GM18526 (cell line): ENCODE data around the gene DMXL1.
A peak's percentile ranks its signal among the peaks of the same experiment; 100 is the strongest.

Experiments used
- POLR2A ChIP-seq: IDR thresholded peaks from 3 replicates; pipeline ENCODE4 v1.6.1; 2011; ENCODE audit not compliant: insufficient read length; ENCODE audit errors: extremely low read depth

Gene DMXL1, protein sequence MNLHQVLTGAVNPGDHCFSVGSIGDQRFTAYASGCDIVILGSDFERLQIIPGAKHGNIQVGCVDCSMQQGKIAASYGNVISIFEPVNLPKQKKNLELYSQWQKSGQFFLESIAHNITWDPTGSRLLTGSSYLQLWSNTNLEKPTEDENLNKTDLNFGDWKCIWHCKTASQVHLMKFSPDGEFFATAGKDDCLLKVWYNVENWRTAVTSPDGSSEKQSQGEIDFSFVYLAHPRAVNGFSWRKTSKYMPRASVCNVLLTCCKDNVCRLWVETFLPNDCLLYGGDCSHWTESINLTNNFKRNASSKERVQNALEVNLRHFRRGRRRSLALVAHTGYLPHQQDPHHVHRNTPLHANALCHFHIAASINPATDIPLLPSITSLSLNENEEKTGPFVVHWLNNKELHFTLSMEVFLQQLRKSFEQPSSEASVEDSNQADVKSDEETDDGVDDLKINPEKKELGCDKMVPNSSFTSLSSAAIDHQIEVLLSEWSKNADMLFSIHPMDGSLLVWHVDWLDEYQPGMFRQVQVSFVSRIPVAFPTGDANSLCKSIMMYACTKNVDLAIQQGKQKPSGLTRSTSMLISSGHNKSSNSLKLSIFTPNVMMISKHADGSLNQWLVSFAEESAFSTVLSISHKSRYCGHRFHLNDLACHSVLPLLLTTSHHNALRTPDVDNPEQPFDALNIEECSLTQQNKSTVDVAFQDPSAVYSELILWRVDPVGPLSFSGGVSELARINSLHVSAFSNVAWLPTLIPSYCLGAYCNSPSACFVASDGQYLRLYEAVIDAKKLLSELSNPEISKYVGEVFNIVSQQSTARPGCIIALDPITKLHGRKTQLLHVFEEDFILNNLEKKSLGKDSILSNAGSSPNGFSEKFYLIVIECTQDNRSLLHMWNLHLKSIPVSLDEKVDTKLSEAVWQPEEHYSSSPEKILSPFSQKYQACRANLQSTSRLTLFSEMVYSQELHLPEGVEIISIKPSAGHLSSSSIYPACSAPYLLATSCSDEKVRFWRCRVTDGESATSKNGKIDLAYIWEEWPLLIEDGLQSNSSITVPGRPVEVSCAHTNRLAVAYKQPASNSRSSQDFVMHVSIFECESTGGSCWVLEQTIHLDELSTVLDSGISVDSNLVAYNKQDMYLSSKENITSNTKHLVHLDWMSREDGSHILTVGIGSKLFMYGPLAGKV (N-terminal part only)

DNA sequence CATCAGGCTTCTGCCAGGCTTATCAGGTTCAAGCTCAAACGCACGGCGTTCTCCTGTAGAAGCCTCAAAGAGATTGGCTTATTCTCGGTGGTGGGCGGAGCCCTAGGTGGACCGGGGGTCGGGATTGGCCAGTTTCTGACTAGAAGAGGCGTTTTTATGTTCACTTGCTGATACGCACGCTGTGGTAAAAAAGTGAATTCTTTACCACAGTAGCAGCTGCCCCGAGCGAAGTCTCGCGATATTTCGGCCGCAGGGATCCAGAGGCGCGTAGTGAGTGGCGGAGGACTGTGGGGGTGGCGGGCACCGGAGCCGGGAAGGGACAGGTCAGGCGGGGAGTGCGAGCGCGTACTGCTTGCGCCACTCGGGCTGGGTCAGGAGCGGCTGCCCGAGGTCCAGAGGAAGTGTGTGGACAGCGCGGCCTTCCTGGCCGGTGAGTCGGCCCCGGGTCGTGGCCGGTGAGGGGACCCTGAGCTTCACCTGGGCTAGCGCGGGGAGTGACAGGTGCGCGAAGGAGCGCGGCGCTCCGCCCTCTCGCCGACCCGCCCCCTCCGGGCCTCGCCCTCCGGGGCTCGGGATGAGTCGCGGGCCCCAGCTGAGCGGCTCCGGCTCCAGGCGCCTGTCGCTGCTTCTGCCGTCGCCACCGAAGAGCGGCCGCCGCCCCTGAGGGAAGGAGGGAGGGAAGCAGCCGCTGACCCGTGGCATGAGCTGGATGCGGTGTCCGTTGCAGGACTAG is at the start of gene DMXL1:
Gene DMXL1 (plus strand): TSS at position 260 of the 733 bp plus-strand sequence. CDS start 483 bp downstream, outside the sequence.
- TF ChIP-seq POLR2A: peak; percentile 63

DNA sequence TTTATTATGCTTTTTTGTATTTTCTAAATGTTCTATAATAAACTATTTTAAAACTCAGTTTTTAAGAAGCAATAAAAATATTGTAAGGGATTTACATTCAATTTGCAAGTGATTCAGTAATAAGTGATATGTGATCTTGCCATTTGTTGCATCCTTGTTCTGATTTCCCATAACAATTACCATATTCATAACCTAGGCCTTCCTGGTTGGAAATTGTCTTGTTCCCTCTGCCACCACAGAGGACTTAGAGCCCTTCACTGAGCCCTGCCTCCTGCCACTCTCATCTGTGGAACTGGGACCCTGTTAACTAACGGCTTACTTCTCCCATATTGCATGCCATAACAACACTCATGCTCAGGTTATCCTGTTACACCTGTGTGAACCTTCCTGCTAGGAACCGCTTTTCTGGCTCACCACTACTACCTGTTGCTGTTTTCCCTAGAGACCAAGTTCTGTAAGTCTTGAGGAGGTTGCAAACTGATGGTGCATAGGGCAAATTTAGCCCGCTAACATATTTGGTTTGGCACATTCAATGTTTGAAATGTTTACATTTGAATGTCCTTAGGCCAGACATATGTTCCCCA is 49.6 kb upstream of the DMXL1 start:
- TF ChIP-seq POLR2A: no peak

DNA sequence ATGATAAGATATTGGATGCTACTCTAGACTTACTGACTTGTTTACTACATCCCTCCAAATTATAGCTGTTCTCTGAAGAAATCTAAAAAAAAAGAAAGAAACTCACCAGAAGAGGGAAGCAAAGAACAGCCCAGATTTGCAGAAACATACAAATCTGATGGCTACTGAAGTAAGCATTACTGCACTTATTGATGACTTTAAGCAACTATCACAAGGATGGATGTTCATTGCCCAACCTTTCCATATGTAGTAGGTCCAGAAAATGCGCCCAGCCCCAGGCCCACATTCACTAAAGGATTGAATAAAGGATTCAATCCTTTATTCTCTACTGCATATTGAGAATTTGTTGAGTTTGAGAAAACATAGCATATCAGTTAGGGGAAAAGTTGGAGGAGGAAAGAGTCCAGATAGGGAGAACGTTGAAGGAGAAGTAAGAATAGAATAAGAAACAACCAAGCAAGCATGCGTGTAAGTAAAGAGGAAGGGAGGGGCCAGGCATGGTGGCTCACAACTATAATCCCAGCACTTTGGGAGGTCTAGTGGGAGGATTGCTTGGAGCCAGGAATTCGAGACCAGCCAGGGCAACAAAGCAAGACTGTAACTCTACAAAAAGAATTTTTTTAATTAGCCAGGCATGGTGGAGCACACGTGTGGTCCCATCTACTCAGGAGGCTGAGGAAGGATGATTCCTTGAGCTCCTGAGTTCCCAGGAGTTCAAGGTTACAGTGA is 48.7 kb upstream of the DMXL1 start:
- no peak for TF ChIP-seq POLR2A

DNA sequence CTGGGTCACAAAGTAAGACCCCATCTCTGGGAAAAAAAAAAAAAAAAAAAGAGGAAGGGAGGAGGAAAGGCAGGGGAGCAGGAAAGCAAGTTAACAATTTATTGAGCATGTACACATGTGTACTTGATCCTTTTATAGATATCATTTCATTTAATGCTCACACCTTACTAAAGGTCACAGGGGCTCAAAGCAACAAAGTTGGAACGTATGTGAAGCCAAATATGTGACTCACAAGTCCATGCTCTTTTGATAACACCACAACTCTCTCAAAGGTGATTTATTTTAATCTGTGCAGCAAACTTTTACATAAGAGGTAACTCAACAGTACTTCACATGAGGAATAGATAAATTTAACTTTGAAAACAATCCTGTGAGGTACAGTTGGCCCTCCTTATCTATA is 48.1 kb upstream of the DMXL1 start:
- TF ChIP-seq POLR2A: no peak

DNA sequence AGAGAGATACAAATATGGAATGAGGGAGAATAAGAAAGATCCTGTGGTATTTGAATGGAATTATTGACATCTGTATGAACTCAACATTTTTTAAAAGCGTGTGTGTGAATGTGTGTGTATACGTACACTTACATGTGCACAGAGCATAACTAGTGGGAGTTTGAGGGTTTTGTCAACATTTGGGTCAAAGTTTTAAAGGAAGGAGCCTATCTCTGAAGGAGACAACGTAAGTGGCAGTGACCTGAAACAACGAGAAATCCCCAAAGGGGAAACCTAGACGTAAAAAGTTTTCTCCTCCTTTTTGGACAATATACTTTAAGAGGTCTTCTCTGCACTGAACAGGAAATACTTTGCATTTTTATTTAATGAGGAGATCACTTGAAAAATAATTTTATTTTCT is 42.3 kb upstream of the DMXL1 start:
- no peak for TF ChIP-seq POLR2A

DNA sequence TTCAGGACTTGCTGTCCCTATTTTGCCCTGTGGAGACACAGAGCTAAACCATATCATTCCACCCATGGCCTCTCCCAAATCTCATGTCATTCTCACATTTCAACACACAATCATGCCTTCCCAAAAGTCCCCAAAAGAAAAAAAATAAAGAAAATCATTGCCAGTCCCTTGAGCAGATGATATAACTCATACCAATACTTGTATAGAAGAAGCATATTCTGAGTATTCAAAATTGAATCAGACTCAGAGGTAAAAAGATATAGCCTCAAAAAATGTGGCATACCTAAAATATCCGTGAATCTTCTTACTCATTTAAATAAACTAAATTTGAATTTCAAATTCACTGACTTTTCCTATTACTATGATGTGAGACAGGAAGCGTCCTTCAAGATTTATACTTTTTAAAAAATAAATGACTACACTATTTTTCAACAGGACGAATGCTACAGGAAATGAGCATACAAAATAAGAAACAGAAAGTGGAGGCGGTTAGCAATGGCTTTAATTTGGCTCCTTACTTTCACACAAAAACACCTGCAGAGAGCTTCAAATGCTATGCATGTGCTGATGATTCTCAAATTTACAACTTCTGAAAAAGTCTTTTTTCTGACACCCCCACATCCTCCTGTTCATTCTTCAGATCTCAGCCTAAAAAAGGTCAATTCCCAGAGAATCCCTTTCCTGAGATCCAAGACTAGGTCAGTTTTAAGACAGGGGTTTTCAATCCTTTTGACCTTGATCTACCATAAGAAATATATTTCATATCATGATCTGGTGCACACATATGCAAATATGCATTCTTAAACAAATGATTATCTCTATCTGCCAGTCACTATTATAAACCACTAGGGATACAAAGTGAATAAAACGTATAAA is 39.6 kb upstream of the DMXL1 start:
- no peak for TF ChIP-seq POLR2A

DNA sequence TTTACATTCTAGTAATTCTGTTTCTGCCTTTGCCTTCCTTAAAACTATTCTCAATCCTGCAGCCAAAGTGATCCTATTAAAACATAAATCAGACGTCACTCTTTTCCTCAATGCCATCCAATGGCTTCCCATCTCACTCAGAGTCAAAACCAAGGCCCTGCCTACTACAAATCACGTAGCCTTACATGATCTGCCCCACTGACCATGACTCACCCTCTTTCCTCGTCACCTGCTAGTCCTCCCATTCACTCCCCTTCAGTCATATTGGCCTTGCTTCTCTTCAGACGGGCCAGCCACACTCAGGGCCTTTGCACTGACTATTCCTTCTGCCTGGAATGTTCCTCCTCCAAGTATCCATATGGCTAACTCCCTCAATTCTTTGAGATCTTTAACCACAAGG is 39.0 kb upstream of the DMXL1 start:
- TF ChIP-seq POLR2A: peak; percentile 19

DNA sequence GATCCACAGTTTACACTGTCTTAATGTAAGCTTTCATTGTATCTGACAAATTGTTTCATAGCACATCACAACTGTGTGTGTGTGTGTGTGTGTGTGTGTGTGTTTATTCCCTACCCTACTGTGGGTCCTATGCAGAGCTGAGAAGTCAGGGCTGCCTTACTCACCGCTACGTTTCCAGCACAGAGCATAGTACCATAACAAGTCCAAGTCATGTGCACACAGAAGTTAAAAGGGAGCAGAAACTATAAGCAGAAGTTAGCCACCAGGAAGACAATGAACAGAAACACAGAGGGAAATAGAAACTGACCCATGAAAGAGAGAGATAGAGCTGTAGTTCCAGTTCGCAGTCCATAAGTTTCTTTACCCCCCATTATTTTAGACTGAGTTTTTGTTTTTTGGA is 38.2 kb upstream of the DMXL1 start:
- no peak for TF ChIP-seq POLR2A

DNA sequence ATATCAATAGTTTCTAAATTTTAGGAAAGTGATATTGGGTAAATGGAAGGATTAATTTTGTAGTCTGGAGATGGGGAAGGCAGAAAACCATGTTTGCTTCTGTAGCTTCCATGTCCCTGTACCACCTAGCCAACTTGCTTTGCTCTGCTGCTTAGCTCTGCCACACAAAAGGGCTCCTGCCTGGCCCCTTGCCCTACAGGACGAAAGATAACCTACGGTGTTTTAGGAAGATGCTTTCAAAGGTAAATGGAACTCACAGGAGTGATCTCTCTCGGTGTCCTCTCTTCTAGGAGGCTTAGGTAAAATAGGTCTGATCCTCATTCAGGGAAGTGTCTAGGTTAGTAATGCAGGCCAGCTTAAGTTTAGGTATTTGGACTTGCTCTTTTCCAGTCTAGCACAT is 37.8 kb upstream of the DMXL1 start:
- TF ChIP-seq POLR2A: no peak

DNA sequence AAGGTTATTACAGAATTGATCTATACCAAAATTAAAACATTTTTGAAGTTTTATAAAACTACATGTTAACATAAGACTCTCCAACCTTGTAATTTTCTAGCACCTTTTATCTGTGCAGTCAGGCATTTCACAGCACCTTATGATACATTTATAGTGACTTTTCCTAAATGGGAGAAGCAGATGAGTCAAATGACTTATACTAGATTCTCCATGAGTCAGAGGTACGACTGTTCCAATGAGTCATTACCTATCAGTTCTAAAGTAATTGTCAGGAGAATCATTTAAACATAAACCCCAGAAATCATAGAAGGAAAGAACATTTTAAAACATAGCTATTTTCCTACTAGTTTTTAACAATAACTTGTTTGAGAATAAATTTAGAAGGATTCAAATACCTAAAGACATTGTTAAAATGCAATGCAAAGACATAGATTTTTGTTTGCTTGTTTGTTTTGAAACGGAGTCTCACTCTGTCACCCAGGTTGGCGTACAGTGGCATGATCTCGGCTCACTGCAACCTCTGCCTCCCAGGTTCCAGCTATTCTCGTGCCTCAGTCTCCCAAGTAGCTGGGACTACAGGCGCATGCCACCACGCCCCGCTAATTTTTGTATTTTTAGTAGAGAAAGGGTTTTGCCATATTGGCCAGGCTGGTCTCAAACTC is 34.7 kb upstream of the DMXL1 start:
- TF ChIP-seq POLR2A: no peak

DNA sequence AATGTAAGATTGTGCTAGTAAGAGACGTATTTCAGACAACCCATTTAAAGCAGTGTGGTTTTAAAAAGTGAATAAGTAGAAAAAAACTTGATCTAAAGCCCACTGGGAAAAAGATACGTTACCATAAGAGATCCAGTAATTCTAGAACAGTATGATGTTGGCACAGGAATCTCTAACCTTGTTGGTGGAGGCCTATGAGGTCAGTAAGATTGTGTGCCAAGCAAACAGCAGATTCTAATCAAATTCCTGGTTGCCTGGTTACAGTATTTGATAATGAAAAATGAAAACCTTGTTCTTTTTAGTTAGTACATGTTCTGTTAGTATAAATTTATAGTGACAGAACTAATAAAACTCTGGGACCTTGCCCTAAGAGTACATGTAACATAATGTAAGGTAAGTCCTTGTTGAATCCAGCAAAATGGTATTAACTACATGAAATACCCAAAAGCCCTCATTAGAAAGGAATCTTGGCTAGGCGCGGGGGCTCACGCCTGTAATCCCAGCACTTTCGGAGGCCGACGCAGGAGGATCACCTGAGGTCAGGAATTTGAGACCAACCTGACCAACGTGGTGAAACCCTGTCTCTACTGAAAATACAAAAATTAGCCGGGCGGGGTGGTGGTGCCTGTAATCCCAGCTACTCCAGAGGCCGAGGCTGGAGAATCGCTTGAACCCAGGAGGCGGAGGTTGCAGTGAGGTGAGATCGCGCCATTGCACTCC is 33.2 kb upstream of the DMXL1 start:
- no peak for TF ChIP-seq POLR2A

DNA sequence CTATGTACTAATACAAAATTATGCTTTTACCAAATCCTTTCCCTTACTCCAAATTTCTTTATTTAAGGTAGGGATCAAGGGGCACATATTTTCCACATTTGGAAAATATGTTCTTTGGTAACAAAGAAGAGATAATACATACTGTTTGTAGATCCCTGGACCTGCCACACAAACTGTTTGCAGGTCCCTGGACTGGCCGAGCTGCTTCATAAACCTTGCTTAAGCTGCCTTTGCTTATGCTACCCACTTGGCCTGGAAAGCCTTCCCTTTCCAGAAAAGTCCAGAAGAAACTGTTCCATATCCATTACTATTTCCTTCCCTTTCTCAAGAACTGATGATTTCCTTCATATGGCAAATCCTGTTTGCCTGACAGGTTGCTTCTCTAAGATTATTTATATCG is 22.6 kb upstream of the DMXL1 start:
- TF ChIP-seq POLR2A: no peak
